A673 (cell line): ENCODE data around the gene NTS. TPM values are rescaled to one million over a fixed set of nuclear protein-coding genes. Genes with fewer than 3 reads are reported as not detected.

Experiments
- BruUV-seq: library from RNA; stranded (reverse); fragments of 400-500 nt; replicated peaks from 2 replicates; lab custom pipeline; 2021; lab: Mats Ljungman, UMichigan
- CTCF ChIA-PET: fragments of 300-600 bp; sonication (Branson Sonifier 250); formaldehyde crosslinking; loops from one replicate; lab custom pipeline; 2022; ENCODE audit warnings: antibody characterized with exemption; lab: Charles Lee
- POLR2A ChIA-PET: fragments of 300-600 bp; sonication (Branson Sonifier 250); formaldehyde crosslinking; loops from one replicate; lab custom pipeline; 2022; ENCODE audit warnings: antibody characterized with exemption; ENCODE audit not compliant: low non-redundant PET; lab: Charles Lee
- DNase-seq: peaks from one replicate; pipeline ENCODE4 v3.0.0-alpha.2; 2015; ENCODE audit warnings: low spot score
- H3K27ac ChIP-seq: fragments of 200-600 bp; sonication (generic); 2 replicates; pipeline ENCODE4 v1.5.1; 2016; ENCODE audit warnings: mixed run types, low read depth, mild to moderate bottlenecking, mixed read lengths, antibody characterized with exemption, low read length; ENCODE audit not compliant: poor library complexity, severe bottlenecking
- H3K27me3 ChIP-seq: fragments of 200-600 bp; sonication (generic); replicated peaks from 2 replicates; pipeline ENCODE4 v1.6.1; 2017; ENCODE audit warnings: mixed run types, low read depth, mild to moderate bottlenecking, mixed read lengths, antibody characterized with exemption, low read length; ENCODE audit not compliant: insufficient read depth, poor library complexity
- H3K36me3 ChIP-seq: fragments of 200-600 bp; sonication (generic); 2 replicates; pipeline ENCODE4 v1.6.1; 2016; ENCODE audit warnings: mixed run types, mild to moderate bottlenecking, mixed read lengths, antibody characterized with exemption, low read length; ENCODE audit not compliant: insufficient read depth, poor library complexity, severe bottlenecking
- H3K4me1 ChIP-seq: fragments of 200-600 bp; sonication (generic); 2 replicates; pipeline ENCODE4 v1.6.1; 2017; ENCODE audit warnings: mixed run types, mild to moderate bottlenecking, mixed read lengths, antibody characterized with exemption, low read length; ENCODE audit not compliant: insufficient read depth, poor library complexity, severe bottlenecking
- H3K4me3 ChIP-seq: fragments of 200-600 bp; sonication (generic); 2 replicates; pipeline ENCODE4 v1.5.1; 2016; ENCODE audit warnings: low read depth, mixed run types, mild to moderate bottlenecking, mixed read lengths, low read length; ENCODE audit not compliant: poor library complexity, severe bottlenecking
- H3K9me3 ChIP-seq: fragments of 200-600 bp; sonication (generic); 2 replicates; pipeline ENCODE4 v1.6.1; 2016; ENCODE audit warnings: mixed run types, low read depth, mild to moderate bottlenecking, mixed read lengths, antibody characterized with exemption, low read length; ENCODE audit not compliant: poor library complexity, severe bottlenecking
- EZH2 ChIP-seq: fragments of 200-600 bp; sonication (generic); IDR thresholded peaks from 2 replicates; pipeline ENCODE4 v1.6.1; 2017; ENCODE audit warnings: borderline replicate concordance, low read depth, mild to moderate bottlenecking, mixed read lengths, antibody characterized with exemption, low read length; ENCODE audit not compliant: poor library complexity, severe bottlenecking
- intact Hi-C: fragments of 100-400 bp; cut with micrococcal nuclease; formaldehyde crosslinking; loops from one replicate; pipeline ENCODE4 v1.10.0; 2022; ENCODE audit not compliant: unreplicated experiment
- total RNA-seq: library from RNA; stranded (reverse); gene quantifications from 2 replicates; pipeline ENCODE4 v1.2.3, GENCODE V29; 2021
- TF ChIP-seq, protein P1 (sequence below): fragments of 300-800, 200-600 bp; sonication (generic); conservative IDR thresholded peaks from 2 replicates; pipeline ENCODE4 v1.5.1; 2017; ENCODE audit warnings: low read depth, mild to moderate bottlenecking, antibody characterized with exemption, low read length, moderate library complexity, mixed read lengths

Gene NTS
- total RNA-seq, 1 experiment from 2014 or later: 0.24 TPM

DNA sequence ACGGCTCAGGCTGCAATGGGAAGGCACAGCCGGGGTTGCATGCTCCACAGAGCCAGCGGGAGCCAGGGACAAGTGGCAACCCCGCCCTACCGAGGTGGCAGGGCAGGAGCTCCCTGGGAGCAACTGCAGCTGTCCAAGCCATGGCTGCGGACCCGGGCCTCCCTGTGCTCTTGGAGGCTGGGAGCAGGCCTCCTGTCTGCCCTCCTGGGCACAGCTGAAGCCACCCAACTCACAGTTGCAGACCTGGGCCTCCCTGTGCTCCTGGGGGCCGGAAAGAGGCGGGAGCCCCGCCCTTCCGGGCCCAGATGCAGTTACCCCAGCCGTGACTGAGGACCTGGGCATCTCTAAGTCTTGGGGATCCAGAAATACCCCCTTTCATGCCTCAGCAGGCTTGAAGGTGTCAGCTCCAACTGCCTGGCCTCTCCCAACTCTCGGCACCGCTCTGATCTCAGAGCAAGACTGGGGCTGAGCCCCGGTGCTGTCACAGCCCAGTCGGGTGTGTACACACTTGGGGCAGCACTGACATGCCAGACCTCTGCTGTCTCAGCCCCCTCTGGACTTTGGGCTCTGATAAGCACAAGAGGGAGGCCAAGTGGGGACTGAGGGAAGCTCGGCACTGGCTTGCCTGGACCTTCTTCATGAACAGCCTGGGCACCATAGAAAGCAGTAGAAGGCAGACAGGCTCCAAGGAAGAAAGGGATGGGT, 30.3 kb upstream of the NTS start:
- Histone ChIP-seq H3K27ac (no peak overlapping the region), H3K4me1 (no peaks in the 10 kb centered on the region), H3K36me3 (no peaks in the 10 kb centered on the region), H3K9me3 (no peaks in the 10 kb centered on the region), H3K27me3 (no peaks in the 10 kb centered on the region), H3K4me3 (no peak overlapping the region)
- CTCF ChIA-PET: no interaction called here
- no TSS peak for BruUV-seq
- TF ChIP-seq EZH2: no peak
- TF ChIP-seq, protein P1, sequence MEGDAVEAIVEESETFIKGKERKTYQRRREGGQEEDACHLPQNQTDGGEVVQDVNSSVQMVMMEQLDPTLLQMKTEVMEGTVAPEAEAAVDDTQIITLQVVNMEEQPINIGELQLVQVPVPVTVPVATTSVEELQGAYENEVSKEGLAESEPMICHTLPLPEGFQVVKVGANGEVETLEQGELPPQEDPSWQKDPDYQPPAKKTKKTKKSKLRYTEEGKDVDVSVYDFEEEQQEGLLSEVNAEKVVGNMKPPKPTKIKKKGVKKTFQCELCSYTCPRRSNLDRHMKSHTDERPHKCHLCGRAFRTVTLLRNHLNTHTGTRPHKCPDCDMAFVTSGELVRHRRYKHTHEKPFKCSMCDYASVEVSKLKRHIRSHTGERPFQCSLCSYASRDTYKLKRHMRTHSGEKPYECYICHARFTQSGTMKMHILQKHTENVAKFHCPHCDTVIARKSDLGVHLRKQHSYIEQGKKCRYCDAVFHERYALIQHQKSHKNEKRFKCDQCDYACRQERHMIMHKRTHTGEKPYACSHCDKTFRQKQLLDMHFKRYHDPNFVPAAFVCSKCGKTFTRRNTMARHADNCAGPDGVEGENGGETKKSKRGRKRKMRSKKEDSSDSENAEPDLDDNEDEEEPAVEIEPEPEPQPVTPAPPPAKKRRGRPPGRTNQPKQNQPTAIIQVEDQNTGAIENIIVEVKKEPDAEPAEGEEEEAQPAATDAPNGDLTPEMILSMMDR: no peak
- POLR2A ChIA-PET: no interaction called here
- DNase-seq: no peak
- intact Hi-C loops: no loop called here

DNA sequence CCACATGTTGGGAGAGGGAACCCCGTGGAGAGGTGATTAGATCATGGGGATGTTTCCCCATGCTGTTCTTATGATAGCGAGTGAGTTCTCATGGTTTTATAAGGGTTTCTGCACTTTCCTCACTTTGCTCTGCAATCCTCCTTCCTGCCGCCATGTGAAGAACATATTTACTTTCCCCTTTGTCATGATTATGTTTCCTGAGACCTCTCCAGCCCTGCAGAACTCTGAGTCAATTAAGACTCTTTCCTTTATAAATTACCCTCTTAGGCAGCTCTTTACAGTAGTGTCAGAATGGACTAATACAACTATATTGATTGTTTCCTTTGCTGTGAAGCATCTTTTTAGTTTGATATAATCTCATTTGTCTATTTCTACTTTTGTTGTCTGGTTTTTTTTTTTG, 24.8 kb upstream of the NTS start:
- ChIA-PET CTCF (no interaction called here), POLR2A (no interaction called here)
- H3K4me1 ChIP-seq: no peaks in the 10 kb centered on the region
- no peak overlapping the region for H3K4me3 ChIP-seq
- no peaks in the 10 kb centered on the region for H3K27me3 ChIP-seq
- intact Hi-C loops: no loop called here
- TF ChIP-seq, protein P1: no peak
- TF ChIP-seq EZH2: no peak
- H3K9me3 ChIP-seq: no peaks in the 10 kb centered on the region
- no peak for DNase-seq
- no peak overlapping the region for H3K27ac ChIP-seq
- H3K36me3 ChIP-seq: no peaks in the 10 kb centered on the region
- no TSS peak for BruUV-seq

DNA sequence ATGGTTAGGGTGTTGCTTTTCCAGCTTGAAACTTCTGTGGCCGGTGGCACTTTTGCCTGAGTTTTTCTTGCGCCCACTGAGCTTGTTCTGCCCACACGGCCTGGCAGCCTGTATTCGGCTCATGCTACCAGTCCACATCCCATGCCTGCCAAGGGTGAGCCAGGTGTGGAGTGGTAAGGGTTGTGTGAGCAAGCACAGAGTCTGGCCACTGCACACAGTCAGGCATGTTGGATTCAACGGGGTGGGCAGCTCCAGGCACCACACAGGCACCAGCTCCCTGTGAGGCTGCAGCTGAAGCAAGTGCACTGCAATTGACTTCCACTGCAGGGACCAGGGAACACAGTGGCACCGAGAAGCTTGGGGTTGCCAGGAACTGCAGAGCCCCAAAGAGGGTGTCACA, 18.8 kb upstream of the NTS start:
- no peak for TF ChIP-seq EZH2
- TF ChIP-seq, protein P1: no peak
- intact Hi-C loops: no loop called here
- Histone ChIP-seq H3K4me1 (no peaks in the 10 kb centered on the region), H3K4me3 (no peak overlapping the region), H3K9me3 (no peaks in the 10 kb centered on the region), H3K27ac (no peak overlapping the region), H3K27me3 (no peaks in the 10 kb centered on the region), H3K36me3 (no peaks in the 10 kb centered on the region)
- ChIA-PET CTCF (no interaction called here), POLR2A (no interaction called here)
- DNase-seq: no peak
- BruUV-seq: no TSS peak
